SK-N-MC (cell line): Measurements from ENCODE around the gene GMDS.

ENCODE experiments used
- DNase-seq: peaks from one replicate; pipeline ENCODE4 v3.0.0-alpha.2; 2011; ENCODE audit warnings: low read depth, low spot score
- H3K27ac ChIP-seq: fragments of 200-600 bp; sonication (generic); 2 replicates; pipeline ENCODE4 v1.5.1; 2016; ENCODE audit warnings: mixed run types
- H3K36me3 ChIP-seq: fragments of 200-600 bp; sonication (generic); 2 replicates; pipeline ENCODE4 v1.6.1; 2017; ENCODE audit warnings: antibody characterized with exemption, low read length, mixed read lengths; ENCODE audit not compliant: insufficient read depth
- H3K4me3 ChIP-seq: fragments of 200-600 bp; sonication (generic); 2 replicates; pipeline ENCODE4 v1.5.1; 2016
- H3K9ac ChIP-seq: fragments of 200-600 bp; sonication (generic); 2 replicates; pipeline ENCODE4 v1.8.0; 2017; ENCODE audit warnings: mixed run types, mixed read lengths; ENCODE audit not compliant: insufficient read length
- H3K9me3 ChIP-seq: fragments of 200-600 bp; sonication (generic); 2 replicates; pipeline ENCODE4 v1.6.1; 2017; ENCODE audit warnings: low read depth, mild to moderate bottlenecking, antibody characterized with exemption, low read length, moderate library complexity, mixed read lengths
- EZH2 ChIP-seq: fragments of 200-600 bp; sonication (generic); IDR thresholded peaks from one replicate; pipeline ENCODE4 v1.6.1; 2017; ENCODE audit warnings: antibody characterized with exemption
- FOXP2 ChIP-seq: optimal IDR thresholded peaks from 2 replicates; pipeline ENCODE3; 2011; ENCODE audit warnings: mild to moderate bottlenecking, moderate library complexity; ENCODE audit not compliant: insufficient read depth; ENCODE audit errors: extremely low read length, control extremely low read depth
- POLR2AphosphoS5 ChIP-seq: IDR thresholded peaks from 2 replicates; pipeline ENCODE4 v1.6.1; 2012; ENCODE audit warnings: mild to moderate bottlenecking, low read depth, low read length, borderline replicate concordance

Gene GMDS

DNA sequence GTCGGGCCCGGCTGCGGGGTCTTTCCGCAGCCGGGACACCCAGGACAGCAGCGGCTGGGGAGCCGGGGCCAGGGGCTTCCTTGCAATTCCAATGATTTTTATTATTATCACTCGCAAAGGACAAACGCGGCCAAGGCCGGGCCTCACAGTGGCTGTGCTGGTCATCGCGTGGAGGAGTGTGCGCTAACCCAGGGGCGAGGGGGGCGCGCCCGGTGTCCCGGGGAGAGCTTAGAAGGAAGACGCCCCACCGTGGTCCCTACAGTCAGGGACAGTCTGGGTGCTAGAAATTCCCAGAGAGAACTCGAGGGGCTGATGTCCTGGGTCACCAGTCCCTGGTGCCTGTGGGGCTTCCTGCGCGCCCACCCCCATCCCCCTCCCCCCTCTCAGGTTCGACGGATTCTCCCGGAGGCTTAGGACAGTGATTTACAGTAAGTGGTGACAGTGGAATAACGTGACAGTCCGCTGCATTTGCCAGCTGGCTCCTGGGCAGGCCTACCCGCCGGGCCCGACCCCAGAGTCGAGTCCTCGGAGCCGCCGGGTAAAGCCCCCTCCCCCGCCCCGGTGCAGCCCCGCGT lies 626.2 kb downstream of the GMDS start:
- Histone ChIP-seq H3K4me3 (no peak overlapping the region), H3K9me3 (no peaks in the 10 kb centered on the region), H3K9ac (no peak overlapping the region), H3K27ac (no peak overlapping the region), H3K36me3 (no peaks in the 10 kb centered on the region)
- TF ChIP-seq FOXP2 = no peak
- TF ChIP-seq EZH2 = no peak
- no peak for TF ChIP-seq POLR2AphosphoS5
- no peak for DNase-seq

DNA sequence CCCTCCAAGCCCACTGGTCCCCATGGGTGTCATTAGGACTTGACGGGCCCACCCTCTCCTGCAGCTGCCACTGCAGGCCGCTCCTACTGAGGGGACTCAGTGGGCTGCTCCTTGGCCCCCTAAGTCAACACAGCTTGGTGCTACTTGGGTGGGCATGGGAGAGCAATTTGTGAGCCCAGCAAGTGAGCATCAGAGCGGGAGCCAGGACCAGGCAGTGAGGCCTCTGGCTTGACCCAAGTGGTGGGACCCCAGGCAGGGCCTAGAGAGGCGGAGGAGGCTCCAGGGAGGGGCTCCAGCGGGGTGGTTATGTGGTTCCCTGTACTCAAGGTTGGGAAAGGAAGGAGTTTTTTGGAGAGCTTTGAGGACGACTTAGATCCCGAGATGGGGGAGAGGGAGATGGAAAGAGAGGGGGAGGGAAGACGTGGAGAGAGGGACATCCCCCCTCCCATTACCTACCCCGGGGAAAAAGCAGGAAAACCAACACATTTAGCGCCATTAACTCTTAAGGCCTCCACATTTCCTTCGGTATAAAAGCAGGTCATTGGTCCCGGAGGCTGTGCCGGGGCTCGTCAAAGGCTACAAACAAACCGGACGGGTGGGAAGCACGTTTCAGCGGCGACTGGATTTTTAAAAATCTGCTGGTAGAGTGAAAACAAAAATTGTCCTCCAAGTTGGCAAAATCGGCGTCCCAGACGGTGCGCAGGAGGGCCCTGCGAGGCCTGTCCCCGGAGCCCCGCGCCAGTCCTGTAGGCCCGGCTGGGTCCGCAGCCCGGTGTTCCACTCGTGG lies 626.9 kb downstream of the GMDS start:
- DNase-seq = no peak
- H3K9me3 ChIP-seq = no peaks in the 10 kb centered on the region
- no peaks in the 10 kb centered on the region for H3K36me3 ChIP-seq
- no peak overlapping the region for H3K9ac ChIP-seq
- H3K4me3 ChIP-seq = no peak overlapping the region
- TF ChIP-seq POLR2AphosphoS5 (no peak), FOXP2 (no peak), EZH2 (no peak)
- no peak overlapping the region for H3K27ac ChIP-seq

DNA sequence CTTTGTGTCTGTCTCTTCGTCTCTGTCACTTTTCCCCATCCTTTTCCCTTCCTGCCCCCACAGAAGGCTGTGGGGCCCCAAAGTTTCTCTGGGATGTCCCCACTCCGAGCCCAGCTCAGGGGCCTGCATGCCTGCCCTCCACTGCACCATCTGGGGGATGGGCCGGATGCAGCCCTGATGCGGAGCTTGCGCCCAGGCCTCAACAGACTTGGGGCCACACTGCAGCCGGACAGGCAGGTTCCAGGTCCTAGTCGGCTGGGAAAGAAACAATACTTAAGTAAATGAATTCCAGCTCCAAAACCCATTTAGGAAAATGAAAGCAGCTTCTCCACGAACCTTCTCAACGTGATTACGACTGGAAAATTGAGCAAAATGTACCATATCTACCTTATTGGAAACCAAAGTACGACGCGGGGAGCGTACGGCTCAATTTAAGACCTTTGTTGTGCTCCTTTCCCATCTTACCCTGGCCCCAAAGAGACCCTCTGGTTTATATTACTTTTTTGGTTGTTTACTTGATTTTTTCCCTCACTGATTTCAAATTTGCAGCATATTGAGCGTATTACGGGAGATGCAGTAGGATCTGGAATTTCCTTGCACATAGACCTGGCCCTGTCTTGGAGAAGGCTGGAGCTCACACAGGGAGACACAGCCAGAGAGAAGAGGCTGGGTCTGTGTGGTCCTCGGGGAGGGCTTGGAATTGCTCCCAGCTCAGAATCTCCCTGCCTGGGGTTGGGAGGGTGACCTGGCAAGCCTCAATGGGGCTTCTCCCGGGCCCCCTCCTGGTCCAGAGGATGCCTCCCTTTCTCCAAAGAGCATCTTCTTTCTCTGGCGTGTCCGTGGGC lies 627.7 kb downstream of the GMDS start:
- H3K4me3 ChIP-seq = no peak overlapping the region
- no peaks in the 10 kb centered on the region for H3K9me3 ChIP-seq
- H3K27ac ChIP-seq = no peak overlapping the region
- H3K9ac ChIP-seq = no peak overlapping the region
- no peaks in the 10 kb centered on the region for H3K36me3 ChIP-seq
- DNase-seq = no peak
- TF ChIP-seq POLR2AphosphoS5 = no peak
- TF ChIP-seq FOXP2 = no peak
- no peak for TF ChIP-seq EZH2

DNA sequence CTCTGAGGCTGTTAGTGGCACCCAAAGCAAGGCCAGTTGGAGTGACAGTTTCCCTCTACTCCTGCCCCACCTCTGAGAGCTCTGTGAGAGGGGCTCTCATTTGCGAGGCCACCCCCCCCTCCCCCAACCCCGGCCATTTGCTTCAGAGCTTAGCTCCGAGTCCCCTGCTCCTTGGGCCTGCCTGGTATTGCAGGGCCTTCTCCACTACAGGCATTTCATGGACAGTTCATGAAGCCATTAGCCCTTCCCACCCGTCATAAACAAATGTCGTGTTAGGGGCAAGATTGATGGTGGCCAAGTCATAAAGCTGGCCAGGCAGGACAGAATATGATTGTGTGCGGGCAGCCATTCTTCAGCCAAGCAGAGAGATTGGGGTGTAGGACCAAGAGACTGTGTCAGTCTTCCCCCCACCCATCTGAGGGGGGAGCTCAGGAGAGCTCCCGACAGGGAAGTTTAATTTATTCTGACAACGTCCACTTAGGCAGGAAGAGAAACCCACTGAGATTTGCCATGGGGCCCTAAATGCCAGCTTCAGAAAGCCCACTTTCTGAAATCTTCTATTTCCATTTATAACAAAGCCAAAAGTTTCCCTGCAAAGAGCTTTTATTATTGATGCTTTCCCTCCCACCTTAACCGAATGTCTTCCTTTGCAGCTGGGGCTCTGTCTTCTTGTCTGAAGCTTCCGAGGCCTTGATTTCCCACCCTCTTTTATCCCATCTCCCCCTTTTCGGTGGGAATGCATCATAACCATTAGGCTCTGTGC lies 628.5 kb downstream of the GMDS start:
- TF ChIP-seq FOXP2 (no peak), POLR2AphosphoS5 (no peak), EZH2 (no peak)
- Histone ChIP-seq H3K9me3 (no peaks in the 10 kb centered on the region), H3K27ac (no peak overlapping the region), H3K36me3 (no peaks in the 10 kb centered on the region), H3K9ac (no peak overlapping the region), H3K4me3 (no peak overlapping the region)
- no peak for DNase-seq

DNA sequence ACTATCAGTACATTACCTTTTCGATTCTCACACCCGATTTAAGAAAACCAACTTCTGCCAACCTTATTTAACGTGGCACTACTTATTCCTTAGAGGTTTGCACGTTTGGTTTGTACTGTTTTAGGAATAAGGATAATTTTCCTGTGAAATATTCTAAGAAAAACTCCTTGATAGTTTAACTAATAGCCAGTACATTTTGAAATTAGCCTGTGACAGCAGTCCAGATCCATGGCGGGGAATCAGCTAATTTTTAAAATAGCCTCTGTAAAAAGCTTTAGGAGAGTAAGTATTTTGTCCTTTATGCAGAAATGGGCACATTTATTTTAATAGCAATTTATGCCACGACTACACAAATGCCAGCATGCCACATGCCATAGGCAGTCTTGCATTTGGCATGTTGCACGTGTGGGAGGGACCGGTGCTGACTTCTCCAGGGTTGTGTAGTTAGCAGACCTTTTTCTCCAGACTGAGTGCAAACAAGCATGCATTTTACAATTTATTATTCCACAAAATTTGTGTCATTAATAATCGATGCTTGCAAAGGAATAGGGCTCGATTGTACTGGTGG lies 629.5 kb downstream of the GMDS start:
- Histone ChIP-seq H3K9me3 (no peaks in the 10 kb centered on the region), H3K9ac (no peak overlapping the region), H3K36me3 (no peaks in the 10 kb centered on the region), H3K4me3 (no peak overlapping the region), H3K27ac (no peak overlapping the region)
- TF ChIP-seq POLR2AphosphoS5 = no peak
- no peak for TF ChIP-seq EZH2
- no peak for TF ChIP-seq FOXP2
- no peak for DNase-seq

DNA sequence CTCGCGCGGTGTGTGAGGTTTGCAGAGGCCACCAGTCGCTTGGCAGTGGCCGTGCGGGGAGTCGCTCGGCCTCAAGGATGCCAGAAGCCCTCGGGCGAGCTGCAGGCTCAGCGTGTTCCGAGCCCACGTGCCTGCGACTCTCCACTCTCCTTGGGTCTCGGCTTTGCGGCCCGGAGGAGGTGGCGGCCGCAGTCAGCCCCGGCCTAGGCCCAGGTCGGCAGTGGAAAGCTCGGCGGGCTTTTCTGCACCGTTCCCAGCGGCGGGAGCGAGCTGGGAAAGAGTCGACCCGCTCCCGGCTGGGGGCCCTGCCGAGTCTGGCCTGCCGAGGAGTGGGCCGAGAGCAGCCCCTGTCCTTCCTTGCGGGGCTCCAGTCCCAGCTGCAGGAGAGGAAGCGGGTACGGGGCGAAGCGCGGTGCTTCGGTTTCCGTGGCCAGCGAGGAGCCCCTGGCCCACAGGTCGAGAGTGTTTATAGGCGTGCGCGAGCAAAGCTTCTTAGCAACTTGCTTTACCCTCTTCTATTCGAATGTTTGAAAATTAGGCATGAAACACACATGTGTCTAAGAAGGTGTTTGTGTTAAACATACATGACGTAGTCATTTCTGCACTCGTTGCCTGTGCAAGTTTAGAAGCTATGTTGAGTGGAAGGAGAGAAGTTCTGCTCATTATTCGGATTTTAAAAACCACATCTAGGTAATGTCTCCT lies 630.1 kb downstream of the GMDS start:
- Histone ChIP-seq H3K9me3 (no peaks in the 10 kb centered on the region), H3K9ac (no peak overlapping the region), H3K36me3 (no peaks in the 10 kb centered on the region), H3K4me3 (no peak overlapping the region), H3K27ac (no peak overlapping the region)
- no peak for DNase-seq
- TF ChIP-seq POLR2AphosphoS5 (no peak), FOXP2 (no peak), EZH2 (no peak)

DNA sequence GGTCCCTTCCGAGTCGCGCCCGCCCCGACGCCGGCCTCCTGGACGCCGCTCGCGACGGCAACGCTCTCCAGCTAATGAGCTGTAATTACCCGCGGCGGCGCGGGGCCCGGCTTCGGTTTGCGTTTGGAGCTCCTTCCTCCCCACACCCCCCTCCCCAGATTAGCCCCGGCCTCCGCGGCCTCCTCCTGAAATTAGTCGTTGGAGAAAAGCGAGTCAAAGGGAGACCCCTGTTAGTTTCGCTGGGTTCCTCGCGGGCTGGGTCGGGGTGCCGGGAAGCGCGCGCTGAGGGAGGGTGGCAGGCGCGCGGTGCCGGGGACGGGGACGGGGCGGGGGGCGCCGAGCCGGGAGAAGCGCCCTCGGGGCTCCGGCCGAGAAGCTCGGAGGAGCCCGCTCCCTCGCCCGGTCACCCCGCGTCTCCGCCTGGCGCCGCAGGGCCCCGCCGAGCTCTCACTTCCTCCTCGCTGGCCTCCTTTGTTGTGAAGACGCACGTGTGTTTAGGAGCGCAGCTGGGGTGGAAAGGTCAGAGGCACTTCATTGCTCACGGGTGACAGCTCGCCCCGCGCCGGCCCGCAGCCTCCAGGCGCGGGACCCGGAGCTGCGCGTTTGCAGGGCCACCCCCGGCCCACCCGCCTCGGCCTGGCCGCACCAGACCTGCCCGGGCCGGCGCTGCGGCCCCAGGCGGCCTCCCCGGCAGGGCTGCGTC lies 630.8 kb downstream of the GMDS start:
- DNase-seq = no peak
- Histone ChIP-seq H3K27ac (no peak overlapping the region), H3K4me3 (no peak overlapping the region), H3K36me3 (no peaks in the 10 kb centered on the region), H3K9me3 (no peaks in the 10 kb centered on the region), H3K9ac (no peak overlapping the region)
- TF ChIP-seq POLR2AphosphoS5 (no peak), EZH2 (no peak), FOXP2 (no peak)
